Activated CD4-positive, alpha-beta T cell treated with anti-CD3 and anti-CD28 coated beads, Interleukin-10, Interleukin-2, amounts not matched to agents 100 ng/mL and 50 ng/mL, durations not matched to agents 16 hours and 8 hours (primary cell): ENCODE results near the gene RRBP1.

ENCODE experiments used
- DNase-seq: peaks from one replicate; pipeline ENCODE4 v3.0.0-alpha.2; 2020

RRBP1 gene

GRCh38 chr20:17682103-17682888, at the start of gene RRBP1:
RRBP1 (minus strand) TSS chr20:17682242; CDS start chr20:17660507, 21,735 bp downstream.
- DNase-seq = peak; percentile 99

GRCh38 chr20:17731233-17731632, 49.2 kb upstream of the RRBP1 start:
- DNase-seq = no peak

- DNase-seq = no peak
Measured at GRCh38 chr20:17730071-17730470, 48.0 kb upstream of the RRBP1 start.

GRCh38 chr20:17728074-17728473, 46.0 kb upstream of the RRBP1 start:
- DNase-seq = no peak

GRCh38 chr20:17727351-17727750, 45.3 kb upstream of the RRBP1 start:
- no peak for DNase-seq

GRCh38 chr20:17726902-17727301, 44.9 kb upstream of the RRBP1 start:
- DNase-seq = no peak

- DNase-seq = no peak
Measured at GRCh38 chr20:17725094-17725835, 43.2 kb upstream of the RRBP1 start.

- no peak for DNase-seq
Measured at GRCh38 chr20:17723301-17723691, 41.3 kb upstream of the RRBP1 start.

- no peak for DNase-seq
Measured at GRCh38 chr20:17722493-17723300, 40.7 kb upstream of the RRBP1 start.

GRCh38 chr20:17721802-17722486, 39.9 kb upstream of the RRBP1 start:
- no peak for DNase-seq

- DNase-seq = no peak
Measured at GRCh38 chr20:17720755-17721154, 38.7 kb upstream of the RRBP1 start.

- DNase-seq = no peak
Measured at GRCh38 chr20:17716331-17716730, 34.3 kb upstream of the RRBP1 start.

- DNase-seq = no peak
Measured at GRCh38 chr20:17715075-17715474, 33.0 kb upstream of the RRBP1 start.

GRCh38 chr20:17714597-17714996, 32.6 kb upstream of the RRBP1 start:
- DNase-seq = no peak

- DNase-seq = no peak
Measured at GRCh38 chr20:17712708-17713107, 30.7 kb upstream of the RRBP1 start.

- no peak for DNase-seq
Measured at GRCh38 chr20:17712201-17712600, 30.2 kb upstream of the RRBP1 start.

- DNase-seq = no peak
Measured at GRCh38 chr20:17711267-17711627, 29.2 kb upstream of the RRBP1 start.

GRCh38 chr20:17710379-17711266, 28.6 kb upstream of the RRBP1 start:
- DNase-seq = no peak

- no peak for DNase-seq
Measured at GRCh38 chr20:17709361-17710293, 27.6 kb upstream of the RRBP1 start.

GRCh38 chr20:17708675-17709360, 26.8 kb upstream of the RRBP1 start:
- no peak for DNase-seq
